GOT3 (cell line): ENCODE results near the gene TNNC2.

Experiments used
- DNase-seq: peaks from one replicate; lab custom pipeline; 2025; ENCODE audit warnings: mixed read lengths; lab: John Stamatoyannopoulos, UW

Gene TNNC2

GRCh38 chr20:45781391-45781931 lies 45.7 kb downstream of the TNNC2 start:
- no peak for DNase-seq

GRCh38 chr20:45780159-45780558 lies 47.0 kb downstream of the TNNC2 start:
- no peak for DNase-seq

- DNase-seq: peak; percentile 86
Observed at GRCh38 chr20:45779011-45779915, 47.8 kb downstream of the TNNC2 start.

GRCh38 chr20:45776931-45777330 lies 50.2 kb downstream of the TNNC2 start:
- no peak for DNase-seq

GRCh38 chr20:45775411-45775810 lies 51.7 kb downstream of the TNNC2 start:
- DNase-seq: no peak

- DNase-seq: no peak
Observed at GRCh38 chr20:45774945-45775344, 52.2 kb downstream of the TNNC2 start.
